ENCODE results near the gene DPF3.

The DPF3 gene

GRCh38 chr14:72589652-72590051 is 304.2 kb downstream of the DPF3 start:
- DNase-seq, result no peak

- no peak for DNase-seq
These were observed 305.4 kb downstream of the DPF3 start for GRCh38 chr14:72588521-72588920.

GRCh38 chr14:72583316-72584272 is 310.3 kb downstream of the DPF3 start:
- DNase-seq, result no peak

GRCh38 chr14:72582582-72582981 is 311.3 kb downstream of the DPF3 start:
- DNase-seq, result no peak

GRCh38 chr14:72578514-72578913 is 315.4 kb downstream of the DPF3 start:
- no peak for DNase-seq

GRCh38 chr14:72577521-72577920 is 316.4 kb downstream of the DPF3 start:
- no peak for DNase-seq

- no peak for DNase-seq
These were observed 317.6 kb downstream of the DPF3 start for GRCh38 chr14:72576258-72576657.

- no peak for DNase-seq
These were observed 319.2 kb downstream of the DPF3 start for GRCh38 chr14:72574715-72575114.

GRCh38 chr14:72573725-72574417 is 320.0 kb downstream of the DPF3 start:
- no peak for DNase-seq

All from NCI-H446 treated with DMSO at 0.1 percent for 48 hours (cell line).